SK-N-SH (cell line): Measurements from ENCODE around the gene DSTN. TPM values are rescaled to one million over a fixed set of nuclear protein-coding genes. Genes with fewer than 3 reads are reported as not detected.

Source experiments
- CTCF ChIA-PET: fragments of 300-600, 350-600 bp; formaldehyde crosslinking; extraction: SDS; loops from one replicate; lab custom pipeline; 2021; lab: Yijun Ruan, JAX
- POLR2A ChIA-PET: fragments of 350-600 bp; sonication (Branson Sonifier 250); formaldehyde crosslinking; extraction: SDS; loops from one replicate; lab custom pipeline; 2020; ENCODE audit warnings: antibody characterized with exemption, inconsistent platforms; lab: Yijun Ruan, JAX
- DNase-seq: peaks from one replicate; pipeline ENCODE4 v3.0.0; 2012
- H2AFZ ChIP-seq: fragments of 200-600 bp; sonication (generic); 2 replicates; pipeline ENCODE4 v1.8.1; 2016; ENCODE audit warnings: antibody characterized with exemption, mild to moderate bottlenecking, low read depth
- H3F3A ChIP-seq: fragments of 200-600 bp; sonication (generic); replicated peaks from 2 replicates; pipeline ENCODE3; 2016; ENCODE audit warnings: antibody characterized with exemption, mild to moderate bottlenecking; ENCODE audit not compliant: insufficient read depth
- H3K27ac ChIP-seq, 2 experiments: fragments of 200-500 bp in 1 of 2; fragments of 200-600 bp in 1 of 2; sonication (Bioruptor generic) in 1 of 2; sonication (generic), shearing (Covaris generic) in 1 of 2; 2 replicates each; pipeline versions ENCODE4 v1.5.1 to v1.6.1; 2014 to 2016; ENCODE audit warnings: low read depth in 2 of 2, inconsistent platforms in 1 of 2, low read length in 1 of 2, mild to moderate bottlenecking in 1 of 2, mixed read lengths in 1 of 2
- H3K27me3 ChIP-seq: fragments of 200-600 bp; sonication (generic), shearing (Covaris generic); 2 replicates; pipeline ENCODE4 v1.6.1; 2016; ENCODE audit warnings: mixed run types; ENCODE audit not compliant: insufficient read depth
- H3K36me3 ChIP-seq, 2 experiments: fragments of 200-500 bp in 1 of 2; fragments of 200-600 bp in 1 of 2; sonication (Bioruptor generic) in 1 of 2; sonication (generic) in 1 of 2; replicated peaks in 1 of 2; 2 replicates each; pipeline versions ENCODE3 to v1.5.1; 2014 to 2016; ENCODE audit warnings: low read length in 1 of 2, mild to moderate bottlenecking in 1 of 2; ENCODE audit not compliant: insufficient read depth in 2 of 2, control insufficient read depth in 1 of 2
- H3K4me1 ChIP-seq, 2 experiments: fragments of 200-500 bp in 1 of 2; fragments of 200-600 bp in 1 of 2; sonication (Bioruptor generic) in 1 of 2; sonication (generic), shearing (Covaris generic) in 1 of 2; 2 replicates each; pipeline versions ENCODE4 v1.5.1 to v1.6.1; 2014 to 2016; ENCODE audit warnings: low read depth in 1 of 2, low read length in 1 of 2, mixed run types in 1 of 2; ENCODE audit not compliant: insufficient read depth in 2 of 2, control insufficient read depth in 1 of 2
- H3K4me2 ChIP-seq: fragments of 200-600 bp; sonication (generic), shearing (Covaris generic); 2 replicates; pipeline ENCODE4 v1.6.1; 2017; ENCODE audit warnings: mixed run types
- H3K4me3 ChIP-seq, 2 experiments: fragments of 200-500 bp in 1 of 2; fragments of 200-600 bp in 1 of 2; sonication (Bioruptor generic) in 1 of 2; sonication (generic), shearing (Covaris generic) in 1 of 2; 2 replicates each; pipeline versions ENCODE4 v1.5.1 to v1.8.1; 2014 to 2016; ENCODE audit warnings: low read depth in 2 of 2, inconsistent platforms in 1 of 2, low read length in 1 of 2, mild to moderate bottlenecking in 1 of 2, mixed read lengths in 1 of 2, moderate library complexity in 1 of 2
- H3K79me2 ChIP-seq: fragments of 200-600 bp; sonication (generic); 2 replicates; pipeline ENCODE4 v1.8.1; 2017; ENCODE audit warnings: mild to moderate bottlenecking; ENCODE audit not compliant: insufficient read depth
- H3K9ac ChIP-seq: fragments of 200-600 bp; sonication (generic); 2 replicates; pipeline ENCODE4 v1.6.1; 2017; ENCODE audit warnings: mixed run types
- H3K9me2 ChIP-seq: fragments of 200-600 bp; sonication (generic); 2 replicates; pipeline ENCODE4 v1.6.1; 2017; ENCODE audit warnings: mixed run types
- H3K9me3 ChIP-seq: fragments of 200-600 bp; sonication (generic); 2 replicates; pipeline ENCODE4 v1.6.1; 2017; ENCODE audit warnings: mixed run types, mild to moderate bottlenecking, moderate library complexity
- H4K20me1 ChIP-seq: fragments of 200-600 bp; sonication (generic); 2 replicates; pipeline ENCODE4 v1.6.1; 2017; ENCODE audit warnings: mild to moderate bottlenecking, mixed run types; ENCODE audit not compliant: insufficient read depth
- ELF1 ChIP-seq: IDR thresholded peaks from 2 replicates; pipeline ENCODE4 v1.4.0; 2012
- EZH2phosphoT487 ChIP-seq: fragments of 200-600 bp; sonication (generic); IDR thresholded peaks from 2 replicates; pipeline ENCODE4 v1.6.1; 2017; ENCODE audit warnings: low read depth, mixed run types, mild to moderate bottlenecking, antibody characterized with exemption, moderate library complexity, borderline replicate concordance
- FOSL2 ChIP-seq: IDR thresholded peaks from 2 replicates; pipeline ENCODE4 v1.4.0; 2012; ENCODE audit warnings: low read depth, mild to moderate bottlenecking, moderate library complexity, borderline replicate concordance
- FOXM1 ChIP-seq: IDR thresholded peaks from 2 replicates; pipeline ENCODE4 v1.4.0; 2012; ENCODE audit warnings: low read depth, mild to moderate bottlenecking
- GABPA ChIP-seq: IDR thresholded peaks from 2 replicates; pipeline ENCODE4 v1.4.0; 2012; ENCODE audit warnings: low read depth, mild to moderate bottlenecking
- MEF2A ChIP-seq: IDR thresholded peaks from 2 replicates; pipeline ENCODE4 v1.4.0; 2012; ENCODE audit warnings: low read depth, borderline replicate concordance
- NFIC ChIP-seq: IDR thresholded peaks from 2 replicates; pipeline ENCODE4 v1.4.0; 2012; ENCODE audit warnings: borderline replicate concordance
- NRF1 ChIP-seq: IDR thresholded peaks from 2 replicates; pipeline ENCODE4 v1.6.1; 2012; ENCODE audit warnings: low read depth, mild to moderate bottlenecking, low read length
- SIN3A ChIP-seq: IDR thresholded peaks from 2 replicates; pipeline ENCODE4 v1.6.1; 2012; ENCODE audit warnings: low read depth, mild to moderate bottlenecking, low read length, moderate library complexity, borderline replicate concordance
- SMC3 ChIP-seq: IDR thresholded peaks from 2 replicates; pipeline ENCODE4 v1.6.1; 2012; ENCODE audit warnings: low read depth, low read length, improper control_type of control experiment
- TCF12 ChIP-seq: IDR thresholded peaks from 2 replicates; pipeline ENCODE4 v1.4.0; 2012
- TEAD4 ChIP-seq: IDR thresholded peaks from 2 replicates; pipeline ENCODE4 v1.4.0; 2012; ENCODE audit warnings: mild to moderate bottlenecking, borderline replicate concordance; ENCODE audit not compliant: insufficient read depth
- WGBS: methylation state at CpG from one replicate; pipeline ENCODE4 v1.1.6; 2017; ENCODE audit warnings: low lambda C conversion rate; 5-methylcytosine and 5-hydroxymethylcytosine counted together
- polyA plus RNA-seq, 3 experiments: library from polyadenylated mRNA; depleted of rRNA; stranded (reverse); fragments of >200 nt; gene quantifications; 2 replicates each; pipeline ENCODE4 v1.2.3, GENCODE V29; 2012
- TF ChIP-seq, protein P1 (sequence below): fragments of 200-600 bp; sonication (generic); IDR thresholded peaks from 2 replicates; pipeline ENCODE4 v1.6.1; 2017; ENCODE audit warnings: antibody characterized with exemption, mild to moderate bottlenecking, moderate library complexity
- TF ChIP-seq, protein P2 (sequence below): IDR thresholded peaks from 2 replicates; pipeline ENCODE4 v1.4.0; 2012; ENCODE audit warnings: low read depth, borderline replicate concordance
- TF ChIP-seq, protein P3 (sequence below): fragments of 150-350 bp; IDR thresholded peaks from 2 replicates; pipeline ENCODE4 v1.6.1; 2017; ENCODE audit warnings: antibody characterized with exemption, low read length, low read depth, borderline replicate concordance
- TF ChIP-seq, protein P4 (sequence below): IDR thresholded peaks from 2 replicates; pipeline ENCODE4 v1.4.0; 2012; ENCODE audit warnings: low read depth, borderline replicate concordance

DSTN gene
- polyA plus RNA-seq, 1 of the 3 experiments (the other 2 are of a cell fraction), result 167 TPM

DNA sequence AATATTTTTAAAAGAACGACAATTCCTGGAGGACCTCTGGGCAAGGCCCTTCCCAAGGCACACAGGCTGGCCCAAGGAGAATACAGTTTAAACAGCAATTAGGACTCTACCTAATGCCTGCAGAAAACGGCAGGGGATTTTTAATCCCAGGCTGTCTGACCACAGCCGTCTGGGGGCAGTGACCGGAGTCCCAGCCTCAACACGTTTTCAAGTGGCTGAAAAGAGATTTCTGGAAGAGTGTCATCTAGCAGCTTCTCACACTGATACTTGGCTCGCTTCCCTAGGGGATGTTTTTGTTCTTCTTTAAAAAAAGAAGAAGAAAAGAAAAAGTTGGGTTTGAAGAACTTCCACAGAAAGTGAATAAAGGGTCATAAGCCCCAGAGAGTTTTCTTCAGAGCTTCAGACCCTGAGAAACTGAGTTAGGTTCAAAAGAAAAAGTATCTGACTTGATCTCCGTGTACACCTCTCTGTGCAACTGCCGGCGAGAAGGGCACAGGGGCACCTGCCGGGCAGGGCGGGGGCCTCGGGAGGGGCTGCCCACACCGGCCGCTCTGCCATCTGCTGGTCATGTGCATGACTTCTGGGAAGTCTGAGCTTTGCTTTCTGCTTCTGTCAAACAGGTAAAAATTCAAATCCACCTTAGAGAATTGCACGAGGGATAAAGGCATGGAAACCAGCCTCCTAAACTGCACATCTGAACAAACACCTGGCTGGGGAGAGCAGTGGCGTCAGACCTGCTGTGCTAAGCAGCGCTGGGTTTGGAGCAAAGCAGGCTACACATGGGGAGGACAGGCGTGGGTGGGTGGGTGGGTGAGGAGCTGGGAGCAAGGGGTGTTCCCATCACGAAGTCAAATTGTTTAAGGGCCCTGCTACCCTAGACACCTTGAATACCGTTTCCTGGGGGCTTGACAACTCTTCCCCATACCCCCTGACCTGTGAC is 79.2 kb downstream of the DSTN start:
- Histone ChIP-seq H4K20me1 (peaks cover 96% of the 10 kb centered on the region), H3K79me2 (peaks cover 100% of the 10 kb centered on the region), H3K9me3 (no peaks in the 10 kb centered on the region), H3K4me2 (no peak overlapping the region), H3K4me1 (peaks cover 0 to 35% of the 10 kb centered on the region in 2 experiments; a peak in 1 of 4 replicates), H3K4me3 (no peak overlapping the region), H3K27ac (no peak overlapping the region), H3F3A (no peaks in the 10 kb centered on the region), H2AFZ (no peak overlapping the region), H3K9me2 (no peaks in the 10 kb centered on the region), H3K36me3 (peaks cover 0 to 4% of the 10 kb centered on the region in 2 experiments), H3K9ac (no peak overlapping the region), H3K27me3 (no peaks in the 10 kb centered on the region)
- WGBS, result 88% methylated on average over 16 of the region's 20 CpGs
- CTCF ChIA-PET, result interaction anchor here (0.7 to 2.5 kb wide), 14 partner anchors 9 to 290 kb away, joined by 3 to 12 read pairs (median 4); partner anchors contain the start of gene BANF2
- DNase-seq, result peak; percentile 53
- POLR2A ChIA-PET, result no interaction called here
- TF ChIP-seq ELF1 (no peak), SMC3 (peak; percentile 19; the same call in 1 of the 2 replicates)
- TF ChIP-seq, protein P1, sequence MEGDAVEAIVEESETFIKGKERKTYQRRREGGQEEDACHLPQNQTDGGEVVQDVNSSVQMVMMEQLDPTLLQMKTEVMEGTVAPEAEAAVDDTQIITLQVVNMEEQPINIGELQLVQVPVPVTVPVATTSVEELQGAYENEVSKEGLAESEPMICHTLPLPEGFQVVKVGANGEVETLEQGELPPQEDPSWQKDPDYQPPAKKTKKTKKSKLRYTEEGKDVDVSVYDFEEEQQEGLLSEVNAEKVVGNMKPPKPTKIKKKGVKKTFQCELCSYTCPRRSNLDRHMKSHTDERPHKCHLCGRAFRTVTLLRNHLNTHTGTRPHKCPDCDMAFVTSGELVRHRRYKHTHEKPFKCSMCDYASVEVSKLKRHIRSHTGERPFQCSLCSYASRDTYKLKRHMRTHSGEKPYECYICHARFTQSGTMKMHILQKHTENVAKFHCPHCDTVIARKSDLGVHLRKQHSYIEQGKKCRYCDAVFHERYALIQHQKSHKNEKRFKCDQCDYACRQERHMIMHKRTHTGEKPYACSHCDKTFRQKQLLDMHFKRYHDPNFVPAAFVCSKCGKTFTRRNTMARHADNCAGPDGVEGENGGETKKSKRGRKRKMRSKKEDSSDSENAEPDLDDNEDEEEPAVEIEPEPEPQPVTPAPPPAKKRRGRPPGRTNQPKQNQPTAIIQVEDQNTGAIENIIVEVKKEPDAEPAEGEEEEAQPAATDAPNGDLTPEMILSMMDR, result peak; percentile 49
- TF ChIP-seq, all 33 proteins: peak for 2

DNA sequence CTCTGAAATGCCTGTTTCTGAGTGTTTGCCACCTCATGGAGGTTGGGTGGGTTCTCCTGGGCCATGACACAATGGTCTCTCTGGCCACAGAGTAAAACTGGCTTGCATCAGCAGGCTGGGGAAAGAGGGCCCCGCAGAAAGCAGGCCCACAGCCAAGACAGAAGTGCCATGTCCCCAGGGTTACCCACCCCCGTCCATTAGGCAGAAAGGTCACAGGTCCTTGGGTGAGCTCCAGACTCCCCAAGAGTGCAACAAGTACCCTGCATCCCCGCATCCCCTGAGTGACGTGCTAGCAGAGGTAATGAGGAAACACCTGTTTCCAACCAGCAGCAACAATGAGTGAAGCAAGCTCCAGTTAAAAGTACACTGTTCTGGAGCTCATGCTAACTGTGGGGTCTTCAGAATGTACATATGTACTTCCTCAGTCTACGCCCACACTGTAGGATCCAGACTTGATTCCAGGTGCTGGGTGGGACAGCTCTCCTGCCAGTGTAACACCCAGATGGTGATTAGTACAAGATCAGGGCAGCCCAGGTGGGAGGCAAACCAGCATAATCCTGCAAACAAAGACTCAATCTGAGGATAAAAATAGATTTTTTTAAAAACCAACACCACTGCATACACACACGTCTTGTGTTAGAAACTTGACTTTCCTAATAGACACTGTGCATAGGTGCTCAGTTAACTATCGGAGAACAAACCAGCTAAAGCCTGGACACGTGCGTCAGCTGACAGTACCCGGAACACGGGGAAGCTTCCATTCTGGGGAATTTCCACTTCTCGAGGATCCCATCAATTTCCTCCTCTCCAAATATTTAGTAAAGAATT is 80.6 kb downstream of the DSTN start:
- Histone ChIP-seq H2AFZ (no peak overlapping the region), H4K20me1 (peaks cover 96% of the 10 kb centered on the region), H3K27ac (no peak overlapping the region), H3K9me2 (no peaks in the 10 kb centered on the region), H3K4me3 (no peak overlapping the region), H3K79me2 (peaks cover 100% of the 10 kb centered on the region), H3K4me2 (no peak overlapping the region), H3K9ac (no peak overlapping the region), H3K9me3 (no peaks in the 10 kb centered on the region), H3F3A (peaks cover 9% of the 10 kb centered on the region), H3K27me3 (no peaks in the 10 kb centered on the region), H3K36me3 (peaks cover 0 to 16% of the 10 kb centered on the region in 2 experiments), H3K4me1 (peaks cover 6 to 28% of the 10 kb centered on the region in 2 experiments; a peak in 2 of 4 replicates)
- no peak for TF ChIP-seq SIN3A
- no peak for TF ChIP-seq TCF12
- no peak for TF ChIP-seq TEAD4
- TF ChIP-seq, protein P2, sequence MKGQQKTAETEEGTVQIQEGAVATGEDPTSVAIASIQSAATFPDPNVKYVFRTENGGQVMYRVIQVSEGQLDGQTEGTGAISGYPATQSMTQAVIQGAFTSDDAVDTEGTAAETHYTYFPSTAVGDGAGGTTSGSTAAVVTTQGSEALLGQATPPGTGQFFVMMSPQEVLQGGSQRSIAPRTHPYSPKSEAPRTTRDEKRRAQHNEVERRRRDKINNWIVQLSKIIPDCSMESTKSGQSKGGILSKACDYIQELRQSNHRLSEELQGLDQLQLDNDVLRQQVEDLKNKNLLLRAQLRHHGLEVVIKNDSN, result no peak
- TF ChIP-seq, protein P3, sequence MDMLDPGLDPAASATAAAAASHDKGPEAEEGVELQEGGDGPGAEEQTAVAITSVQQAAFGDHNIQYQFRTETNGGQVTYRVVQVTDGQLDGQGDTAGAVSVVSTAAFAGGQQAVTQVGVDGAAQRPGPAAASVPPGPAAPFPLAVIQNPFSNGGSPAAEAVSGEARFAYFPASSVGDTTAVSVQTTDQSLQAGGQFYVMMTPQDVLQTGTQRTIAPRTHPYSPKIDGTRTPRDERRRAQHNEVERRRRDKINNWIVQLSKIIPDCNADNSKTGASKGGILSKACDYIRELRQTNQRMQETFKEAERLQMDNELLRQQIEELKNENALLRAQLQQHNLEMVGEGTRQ, result no peak
- no peak for TF ChIP-seq EZH2phosphoT487
- TF ChIP-seq FOSL2, result no peak
- TF ChIP-seq GABPA, result no peak
- no peak for TF ChIP-seq MEF2A
- TF ChIP-seq, protein P4, sequence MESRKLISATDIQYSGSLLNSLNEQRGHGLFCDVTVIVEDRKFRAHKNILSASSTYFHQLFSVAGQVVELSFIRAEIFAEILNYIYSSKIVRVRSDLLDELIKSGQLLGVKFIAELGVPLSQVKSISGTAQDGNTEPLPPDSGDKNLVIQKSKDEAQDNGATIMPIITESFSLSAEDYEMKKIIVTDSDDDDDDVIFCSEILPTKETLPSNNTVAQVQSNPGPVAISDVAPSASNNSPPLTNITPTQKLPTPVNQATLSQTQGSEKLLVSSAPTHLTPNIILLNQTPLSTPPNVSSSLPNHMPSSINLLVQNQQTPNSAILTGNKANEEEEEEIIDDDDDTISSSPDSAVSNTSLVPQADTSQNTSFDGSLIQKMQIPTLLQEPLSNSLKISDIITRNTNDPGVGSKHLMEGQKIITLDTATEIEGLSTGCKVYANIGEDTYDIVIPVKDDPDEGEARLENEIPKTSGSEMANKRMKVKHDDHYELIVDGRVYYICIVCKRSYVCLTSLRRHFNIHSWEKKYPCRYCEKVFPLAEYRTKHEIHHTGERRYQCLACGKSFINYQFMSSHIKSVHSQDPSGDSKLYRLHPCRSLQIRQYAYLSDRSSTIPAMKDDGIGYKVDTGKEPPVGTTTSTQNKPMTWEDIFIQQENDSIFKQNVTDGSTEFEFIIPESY, result no peak
- TF ChIP-seq NFIC, result no peak
- no peak for TF ChIP-seq FOXM1
- TF ChIP-seq NRF1, result no peak
- ChIA-PET CTCF (interaction anchor here (0.8 to 2.5 kb wide), 5 partner anchors 13 to 289 kb away, joined by 3 to 12 read pairs (median 4); partner anchors contain the start of gene RRBP1), POLR2A (interaction anchor here (0.6 kb wide), 1 partner anchor 345 kb away, joined by 4 read pairs; no protein-coding TSS in a partner anchor)
- DNase-seq, result no peak
- 89% methylated on average over 12 of the region's 12 CpGs for WGBS
